Upper lobe of left lung (tissue), 4 donors: ENCODE data around the gene MCF2L.

ENCODE experiments used
- POLR2A ChIP-seq, 4 donors: fragments of 450-650 bp; IDR thresholded peaks; one replicate each; pipeline ENCODE4 v1.5.1; 2016 to 2017; ENCODE audit warnings: antibody characterized with exemption in 4 of 4, mild to moderate bottlenecking in 2 of 4
- TF ChIP-seq, protein P1 (sequence below), 6 experiments: fragments of 450-650 bp in 4 of 6; fragments of 200-600 bp in 2 of 6; sonication (generic) in 2 of 6; IDR thresholded peaks; one replicate each; pipeline ENCODE4 v1.5.1; 2016 to 2019; ENCODE audit warnings: antibody characterized with exemption in 6 of 6

DNA sequence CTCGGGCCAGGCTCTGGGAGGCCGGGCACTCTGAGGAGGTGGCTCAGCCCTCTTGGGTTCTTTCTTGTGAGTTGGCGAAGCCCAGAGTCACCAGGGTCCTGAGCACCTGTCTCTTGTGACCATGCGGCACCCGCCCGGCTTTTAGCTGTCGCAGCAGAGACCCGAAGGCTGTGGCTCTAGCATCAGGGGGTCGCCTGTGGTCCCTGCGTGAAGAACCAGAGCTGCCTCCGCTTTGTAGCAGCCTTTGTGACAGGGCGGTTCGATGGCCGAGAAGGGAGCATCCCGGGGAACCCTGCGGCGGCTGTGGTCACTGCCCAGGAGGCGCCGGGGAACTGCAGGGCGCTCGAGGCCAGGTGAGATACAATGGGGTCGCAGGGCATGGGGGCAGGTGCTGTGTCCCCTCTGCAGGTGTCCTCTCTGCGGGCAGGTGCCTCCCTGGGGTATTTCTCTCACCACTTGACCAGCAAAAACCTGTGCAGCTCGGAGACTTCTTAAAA, 10.4 kb downstream of the MCF2L start:
- TF ChIP-seq, protein P1, sequence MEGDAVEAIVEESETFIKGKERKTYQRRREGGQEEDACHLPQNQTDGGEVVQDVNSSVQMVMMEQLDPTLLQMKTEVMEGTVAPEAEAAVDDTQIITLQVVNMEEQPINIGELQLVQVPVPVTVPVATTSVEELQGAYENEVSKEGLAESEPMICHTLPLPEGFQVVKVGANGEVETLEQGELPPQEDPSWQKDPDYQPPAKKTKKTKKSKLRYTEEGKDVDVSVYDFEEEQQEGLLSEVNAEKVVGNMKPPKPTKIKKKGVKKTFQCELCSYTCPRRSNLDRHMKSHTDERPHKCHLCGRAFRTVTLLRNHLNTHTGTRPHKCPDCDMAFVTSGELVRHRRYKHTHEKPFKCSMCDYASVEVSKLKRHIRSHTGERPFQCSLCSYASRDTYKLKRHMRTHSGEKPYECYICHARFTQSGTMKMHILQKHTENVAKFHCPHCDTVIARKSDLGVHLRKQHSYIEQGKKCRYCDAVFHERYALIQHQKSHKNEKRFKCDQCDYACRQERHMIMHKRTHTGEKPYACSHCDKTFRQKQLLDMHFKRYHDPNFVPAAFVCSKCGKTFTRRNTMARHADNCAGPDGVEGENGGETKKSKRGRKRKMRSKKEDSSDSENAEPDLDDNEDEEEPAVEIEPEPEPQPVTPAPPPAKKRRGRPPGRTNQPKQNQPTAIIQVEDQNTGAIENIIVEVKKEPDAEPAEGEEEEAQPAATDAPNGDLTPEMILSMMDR (IDR thresholded peaks at IDR 0.05) = no peak
- no peak for TF ChIP-seq POLR2A (IDR thresholded peaks at IDR 0.05)
